ENCODE results near the gene TUBA4A.

GRCh38 chr2:219268294-219268693 lies 14.6 kb upstream of the TUBA4A start:
- TF ChIP-seq CTCF (IDR thresholded peaks at IDR 0.05; ENCODE audit: insufficient read depth, low read length) (no peak), POLR2AphosphoS5 (IDR thresholded peaks at IDR 0.05; ENCODE audit: low read depth) (no peak), REST (IDR thresholded peaks at IDR 0.05; ENCODE audit: insufficient replicate concordance, low read depth) (no peak), SPI1 (IDR thresholded peaks at IDR 0.05; ENCODE audit: borderline replicate concordance, low read depth) (no peak), GABPA (IDR thresholded peaks at IDR 0.05; ENCODE audit: low read depth) (no peak)
